GM18861 (cell line): ENCODE data around the gene TPPP.
A peak's percentile ranks its signal among the peaks of the same experiment; 100 is the strongest.

Source experiments
- ATAC-seq: cut with Tn5 transposase; IDR thresholded peaks from one replicate; pipeline ENCODE4 v1.9.1; 2021; ENCODE audit not compliant: unreplicated experiment

The TPPP gene

DNA sequence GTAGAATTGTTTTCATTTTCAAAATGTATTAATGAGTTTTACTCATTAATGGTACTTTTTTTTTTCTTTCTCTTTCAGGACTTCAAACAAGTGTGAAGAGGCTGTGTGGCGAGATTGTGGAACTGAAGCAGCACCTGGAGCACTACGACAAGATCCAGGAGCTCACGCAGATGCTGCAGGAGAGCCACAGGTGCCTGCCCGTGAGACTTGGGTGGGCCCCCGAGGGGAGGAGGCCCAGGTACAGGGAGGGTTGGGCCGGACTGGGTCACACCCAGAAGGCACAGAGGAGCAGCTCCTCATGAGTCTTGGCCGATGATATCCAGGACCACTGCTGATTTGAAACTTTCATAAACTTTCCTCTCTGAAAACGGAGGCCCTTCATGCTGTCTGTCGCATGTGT lies 45.4 kb downstream of the TPPP start:
- ATAC-seq = no peak

DNA sequence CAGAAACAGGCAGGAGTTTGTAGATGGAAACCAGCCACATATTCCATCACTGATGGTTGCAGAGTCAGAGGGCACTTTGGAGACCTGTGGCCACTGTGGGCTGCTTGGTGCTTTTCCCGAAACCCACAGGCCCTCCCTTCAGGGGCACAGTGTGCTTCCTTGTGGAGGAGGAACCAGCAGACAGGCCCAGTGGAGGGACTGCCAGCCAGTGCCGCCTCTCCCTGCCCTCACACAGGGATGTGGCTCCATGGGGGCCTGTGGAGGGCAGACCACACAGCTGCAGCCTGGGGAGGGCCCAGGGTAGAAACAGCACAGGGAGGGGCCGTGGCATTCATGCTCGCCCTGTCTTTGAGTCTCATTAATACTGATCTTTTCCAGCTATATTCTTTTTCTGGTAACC lies 45.8 kb downstream of the TPPP start:
- no peak for ATAC-seq

DNA sequence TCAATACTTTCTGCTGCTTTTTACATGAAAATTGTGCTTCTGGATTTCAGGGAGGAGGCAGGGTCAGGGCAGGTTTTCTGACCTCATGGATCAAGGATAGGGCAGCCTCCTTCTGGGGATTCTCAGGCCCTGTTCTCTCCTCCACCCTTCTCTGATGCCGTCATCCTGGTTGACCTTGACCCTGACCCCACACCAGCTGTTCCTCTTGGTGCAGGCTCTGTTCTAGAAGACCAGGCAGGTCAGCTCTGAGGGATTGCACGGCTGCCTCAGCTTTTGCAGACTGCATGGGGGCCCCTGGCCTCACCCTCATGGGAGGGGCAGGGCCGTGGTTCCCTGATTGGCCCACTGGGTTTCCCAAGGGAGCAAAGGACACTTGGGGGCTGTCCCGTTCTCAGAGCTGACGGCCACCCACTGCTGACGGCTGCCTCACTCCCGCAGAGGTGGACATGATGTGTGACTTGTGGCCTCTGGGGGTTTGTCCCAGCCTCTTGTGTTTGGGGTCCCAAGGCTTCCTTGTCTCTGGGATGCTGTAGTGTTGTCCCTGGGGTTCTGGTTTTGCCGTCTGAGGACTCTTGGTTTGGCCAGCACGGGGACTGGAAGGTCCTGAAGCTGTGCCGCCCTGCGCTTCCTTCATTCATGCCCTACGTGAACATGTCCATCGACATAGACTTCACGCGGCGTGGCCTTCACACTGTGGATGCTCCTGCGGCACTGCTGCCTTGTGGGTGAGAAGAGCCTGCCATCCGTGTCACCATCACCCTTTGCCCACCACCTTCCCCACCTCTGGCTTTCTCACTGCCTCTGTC lies 46.6 kb downstream of the TPPP start:
- no peak for ATAC-seq

DNA sequence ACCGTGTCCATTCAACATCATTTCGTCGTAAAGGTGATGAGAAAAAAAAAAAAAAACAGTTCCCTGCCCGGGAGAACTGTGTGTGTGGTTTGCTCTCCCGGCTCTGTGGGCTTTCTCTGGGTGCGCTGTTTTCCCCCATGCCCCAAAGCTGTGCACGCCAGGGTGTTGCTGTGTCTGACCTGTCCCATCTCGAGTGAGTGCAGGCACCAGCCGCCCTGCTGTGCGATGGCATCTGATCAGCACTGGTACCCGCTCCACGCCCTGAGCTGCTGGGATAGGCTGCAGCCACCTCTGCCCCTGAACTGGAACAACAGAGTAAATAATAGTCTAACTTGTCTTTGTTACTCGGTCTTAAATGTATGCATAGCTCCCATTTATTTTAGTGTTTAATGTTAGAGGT lies 47.7 kb downstream of the TPPP start:
- no peak for ATAC-seq

DNA sequence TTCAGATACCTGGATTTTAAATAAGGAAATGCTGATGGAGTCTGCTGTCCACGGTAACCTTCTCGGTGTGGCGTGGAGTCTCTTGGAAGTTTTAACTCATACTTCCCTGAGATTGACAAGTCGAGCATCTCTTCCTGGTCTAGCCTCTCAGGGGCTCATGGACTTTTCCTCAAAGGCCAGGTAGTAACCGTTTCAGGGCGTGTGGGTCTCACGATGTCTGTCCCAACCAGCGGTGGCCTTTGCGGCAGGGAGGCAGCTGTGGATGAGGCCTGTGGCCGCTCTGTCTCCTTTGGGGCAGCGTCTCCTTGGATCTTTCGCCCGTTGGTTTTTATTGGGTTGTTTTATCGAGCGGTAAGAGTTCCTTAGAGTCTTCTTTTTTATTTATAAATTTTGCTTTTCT lies 48.2 kb downstream of the TPPP start:
- no peak for ATAC-seq

DNA sequence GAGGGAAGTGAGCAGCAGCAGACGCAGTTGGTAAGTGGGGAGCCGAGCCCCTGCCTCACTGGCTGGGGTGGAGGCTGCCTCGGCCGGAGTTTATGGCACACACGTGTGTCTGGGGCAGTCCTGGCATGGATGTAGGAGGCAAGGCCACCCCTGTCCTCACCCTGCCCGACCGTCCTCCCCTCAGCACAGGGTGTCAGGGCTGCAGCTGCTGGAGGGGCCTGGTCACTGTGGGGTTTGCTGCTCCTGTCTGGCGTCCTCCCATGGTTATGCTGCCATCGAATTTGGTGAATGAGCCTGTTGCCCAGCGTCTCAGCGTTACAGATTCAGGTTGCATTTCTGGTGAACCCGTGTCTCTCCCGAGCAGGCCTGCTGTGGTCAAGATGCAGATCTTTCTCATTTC lies 48.6 kb downstream of the TPPP start:
- no peak for ATAC-seq

DNA sequence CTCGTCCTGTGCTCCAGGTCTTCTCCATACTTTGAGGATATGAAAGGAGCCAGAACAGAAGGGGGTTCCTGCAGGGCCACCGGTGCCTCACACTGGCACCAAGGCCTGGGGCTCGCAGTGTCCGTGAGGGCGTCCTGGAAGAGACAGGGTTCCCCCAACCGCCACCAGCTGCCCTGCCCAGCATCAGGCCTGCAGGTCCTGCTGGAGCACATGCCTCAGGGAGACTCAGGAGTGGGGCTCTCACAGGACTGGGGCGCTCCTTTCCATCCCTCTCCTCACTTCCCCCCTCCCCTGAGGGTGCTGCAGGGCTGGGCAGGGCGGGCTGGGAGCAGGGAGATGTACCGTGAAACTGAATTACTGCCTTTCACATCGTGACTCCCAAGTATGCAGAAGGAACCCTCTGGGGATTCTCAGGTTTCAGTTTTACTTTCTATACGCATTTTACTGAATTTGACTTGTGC lies 49.3 kb downstream of the TPPP start:
- ATAC-seq = peak; percentile 75

DNA sequence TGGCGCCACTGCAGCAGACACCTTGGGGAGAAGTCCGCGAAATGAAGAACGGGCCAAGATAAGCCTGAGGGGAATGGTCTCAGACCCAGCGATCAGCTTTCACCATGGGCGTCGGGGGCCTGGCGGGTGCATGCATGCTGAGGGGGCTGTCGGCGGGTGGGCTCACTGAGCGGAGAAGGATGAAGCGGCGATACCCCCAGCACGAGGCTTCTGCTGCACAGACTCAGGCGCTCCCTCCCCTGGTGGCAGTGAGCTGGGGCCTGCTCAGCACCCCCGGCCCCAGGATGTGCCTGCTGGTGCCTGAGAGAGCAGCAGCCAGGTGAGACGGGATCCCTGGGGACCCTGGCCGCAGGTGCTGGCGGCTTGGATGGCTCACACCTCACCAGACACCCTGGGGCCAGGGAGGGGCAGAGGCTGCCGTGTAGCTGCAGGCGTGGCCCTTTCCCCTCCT lies 49.8 kb downstream of the TPPP start:
- peak; percentile 48 for ATAC-seq

DNA sequence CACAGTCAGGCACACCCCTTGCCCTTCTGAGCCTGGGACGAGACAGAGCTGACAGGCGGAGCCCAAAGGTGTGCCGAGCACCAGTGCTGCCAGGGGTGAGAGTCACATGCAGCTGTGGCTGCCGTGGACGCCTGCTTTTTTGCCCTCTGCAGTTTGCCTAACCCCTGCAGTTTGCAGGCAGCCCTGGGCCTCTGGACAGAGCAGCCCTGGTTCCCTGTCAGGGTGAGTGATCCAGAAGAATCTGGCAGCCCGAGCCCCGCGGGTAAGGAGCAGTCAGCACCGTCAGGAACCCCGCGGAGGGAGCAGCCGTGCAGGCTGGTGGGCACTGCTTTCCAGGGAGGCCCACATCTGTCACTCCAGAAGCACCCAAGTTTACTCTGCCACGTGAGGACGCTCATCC lies 50.7 kb downstream of the TPPP start:
- ATAC-seq = no peak

DNA sequence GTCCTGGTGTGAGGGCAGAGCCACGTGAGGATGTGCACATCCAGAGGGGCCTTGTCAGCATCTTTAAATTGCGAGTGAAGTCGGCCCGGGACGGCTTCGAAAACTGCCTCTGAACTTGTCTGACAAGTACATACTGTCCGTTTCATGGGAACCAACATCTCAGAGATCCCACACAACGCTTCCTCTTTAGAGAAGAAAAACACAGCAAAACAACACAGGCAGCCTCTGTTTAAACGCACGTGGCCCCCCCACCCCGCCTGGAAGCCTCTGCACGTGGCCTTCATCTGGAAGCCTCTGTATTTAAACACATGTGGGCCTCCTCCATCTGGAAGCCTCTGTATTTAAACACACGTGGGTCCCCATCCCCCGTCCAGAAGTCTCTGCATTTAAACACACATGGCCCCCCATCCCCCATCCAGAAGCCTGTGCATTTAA lies 51.8 kb downstream of the TPPP start:
- no peak for ATAC-seq

DNA sequence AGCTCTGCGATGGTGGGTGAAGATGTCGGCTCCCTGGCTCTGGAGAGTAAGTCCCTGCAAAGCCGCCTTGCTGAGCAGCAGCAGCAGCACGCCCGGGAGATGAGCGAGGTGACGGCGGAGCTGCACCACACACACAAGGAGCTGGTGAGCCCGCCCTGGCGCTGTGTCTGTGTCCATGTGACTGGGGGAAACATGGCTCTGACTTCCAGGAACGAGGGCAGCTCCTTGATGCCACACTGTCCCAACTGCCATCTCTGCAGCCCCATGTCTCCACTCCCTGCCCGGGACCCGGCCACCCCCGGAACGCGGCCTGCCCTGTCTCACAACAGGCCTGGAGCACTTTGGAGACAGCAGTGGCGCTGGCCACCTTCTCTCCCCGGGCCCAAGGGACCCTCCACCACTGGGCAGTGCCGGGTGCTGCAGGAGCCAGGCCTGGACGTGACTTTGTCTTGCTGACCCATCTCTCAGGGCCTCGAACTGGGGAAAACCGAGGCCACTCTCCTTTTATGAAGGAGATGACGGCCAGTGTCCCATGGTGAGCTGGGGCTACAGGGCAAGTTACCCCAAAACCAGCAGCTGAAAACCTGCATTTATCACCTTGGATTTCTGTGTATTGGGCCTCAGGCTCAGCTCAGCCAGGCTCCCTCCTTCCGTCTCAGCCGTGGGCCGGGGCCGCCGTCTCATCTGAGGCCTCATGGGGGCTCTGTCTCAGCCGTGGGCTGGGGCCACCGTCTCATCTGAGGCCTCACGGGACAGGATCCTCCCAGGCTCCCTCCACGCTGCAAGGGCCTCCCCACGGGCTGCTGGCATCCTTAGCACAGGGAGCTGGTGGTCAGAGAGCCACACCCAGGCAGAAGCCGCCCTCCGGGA lies 52.5 kb downstream of the TPPP start:
- no peak for ATAC-seq

DNA sequence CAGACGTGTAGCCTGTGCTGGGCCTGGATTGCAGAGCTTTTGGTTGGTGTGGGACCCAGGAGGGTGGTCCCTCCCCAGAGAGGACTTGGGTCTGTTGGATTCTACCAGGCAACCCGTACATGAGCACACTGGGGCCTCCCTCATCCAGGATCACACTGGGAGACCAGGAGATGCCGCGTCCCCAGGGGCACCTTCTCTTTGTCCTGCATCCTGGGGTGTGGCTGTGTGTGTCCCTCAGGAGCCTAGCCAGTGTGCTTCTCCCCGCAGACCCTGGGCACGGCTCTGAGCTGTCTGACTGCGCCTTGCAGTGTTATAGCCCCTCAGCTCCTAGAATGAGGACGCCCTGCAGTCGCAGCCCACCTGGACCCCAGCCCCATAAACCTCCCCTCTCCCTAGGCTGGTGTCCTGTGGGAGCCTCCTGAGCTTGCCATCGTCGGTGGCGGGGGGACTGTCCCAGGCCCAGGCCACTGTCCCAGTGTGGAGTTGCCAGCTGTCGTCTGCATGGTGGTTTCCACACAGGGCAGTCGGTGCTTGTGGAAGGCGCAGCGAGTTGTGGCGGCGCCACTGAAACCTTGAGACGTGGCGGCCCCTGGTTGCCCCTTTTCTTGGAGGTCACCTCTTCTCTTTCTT lies 53.5 kb downstream of the TPPP start:
- ATAC-seq = no peak

DNA sequence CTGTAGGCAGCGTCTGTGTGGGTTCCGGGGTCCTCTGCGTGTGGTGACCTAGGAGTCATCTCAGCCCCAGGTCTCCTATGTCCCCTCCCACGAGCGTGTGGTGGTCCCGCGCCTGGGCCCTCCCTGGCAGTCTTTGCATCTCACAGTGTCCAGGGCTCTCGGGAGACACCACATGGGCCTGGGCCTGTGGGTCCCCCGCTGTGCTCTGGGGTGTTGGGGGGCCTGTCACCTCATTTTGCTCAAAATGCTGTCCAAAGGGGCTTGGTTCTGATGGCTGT lies 54.0 kb downstream of the TPPP start:
- ATAC-seq = no peak

DNA sequence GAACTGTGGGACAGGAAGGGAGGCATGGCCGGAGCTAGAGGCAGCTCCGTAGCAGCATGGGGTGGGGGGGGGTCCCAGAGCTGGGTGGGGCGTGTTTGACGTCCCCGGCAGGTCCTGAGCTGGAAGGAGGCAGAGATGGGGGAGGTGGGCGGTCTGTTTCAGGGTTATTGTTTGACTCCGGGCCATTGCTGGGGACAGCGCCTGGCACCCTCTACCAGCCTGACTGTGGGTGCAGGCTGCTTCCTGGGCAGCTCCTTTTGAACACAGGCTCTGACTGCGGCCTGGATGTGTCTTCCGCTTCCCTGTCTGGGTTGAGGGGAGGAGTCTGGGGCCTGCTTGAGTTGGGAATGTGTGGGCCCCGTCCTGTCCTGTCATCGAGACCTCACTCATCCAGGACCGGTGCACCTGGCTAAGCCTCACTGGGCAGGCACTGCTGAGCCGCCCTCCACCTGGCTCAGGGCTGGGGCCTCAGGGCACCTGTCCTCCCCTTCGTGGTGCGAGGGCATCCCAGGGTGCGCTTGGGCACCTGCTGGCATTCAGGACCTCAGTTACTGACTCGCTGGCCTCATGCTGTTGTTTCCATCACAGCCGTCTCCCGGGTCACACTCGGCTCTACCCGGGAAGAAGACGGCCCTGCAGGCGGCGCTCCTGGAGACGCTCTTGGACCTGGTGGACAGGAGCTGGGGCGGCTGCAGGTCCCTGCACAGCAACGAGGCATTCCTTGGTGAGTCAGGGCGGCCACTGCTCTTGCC lies 54.5 kb downstream of the TPPP start:
- no peak for ATAC-seq

DNA sequence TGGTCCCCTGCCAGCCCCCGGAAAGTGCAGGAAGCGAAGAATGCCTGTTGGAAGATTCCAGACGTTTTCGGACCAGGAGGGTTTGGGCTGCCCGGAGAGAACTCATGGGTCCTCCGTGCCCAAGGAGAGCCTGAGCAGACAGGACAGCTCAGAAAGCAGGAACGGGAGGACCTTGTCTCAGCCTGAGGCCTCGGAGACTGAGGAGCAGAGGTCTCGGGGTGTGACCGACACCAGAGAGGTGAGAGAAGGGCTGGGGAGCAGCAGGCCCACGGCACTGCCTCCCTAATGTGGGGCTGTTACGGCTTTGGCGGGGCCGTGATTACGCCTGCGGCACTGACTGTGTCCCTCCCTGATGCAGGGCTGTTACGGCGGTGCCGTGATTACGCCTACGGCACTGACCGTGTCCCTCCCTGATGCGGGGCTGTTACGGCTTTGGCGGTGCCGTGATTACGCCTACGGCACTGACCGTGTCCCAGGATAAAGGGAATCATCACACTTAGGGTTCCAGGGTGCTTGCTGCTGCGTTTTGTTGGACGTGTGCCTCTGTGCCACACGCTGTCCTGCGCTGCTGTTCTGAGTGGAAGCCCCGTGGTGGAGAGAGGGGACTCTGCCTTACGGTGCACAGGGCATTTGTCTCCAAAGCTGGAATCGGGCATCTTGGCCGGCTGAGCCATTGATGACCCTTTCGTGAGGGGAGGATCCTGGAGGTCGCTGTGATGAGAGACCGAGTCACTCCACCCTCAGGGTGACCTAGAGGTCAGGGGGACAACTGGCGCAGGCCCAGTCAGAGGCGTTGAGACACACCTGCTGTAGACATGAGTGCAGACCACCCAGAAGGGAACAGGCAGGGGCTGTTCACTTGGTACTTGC lies 55.3 kb downstream of the TPPP start:
- no peak for ATAC-seq

DNA sequence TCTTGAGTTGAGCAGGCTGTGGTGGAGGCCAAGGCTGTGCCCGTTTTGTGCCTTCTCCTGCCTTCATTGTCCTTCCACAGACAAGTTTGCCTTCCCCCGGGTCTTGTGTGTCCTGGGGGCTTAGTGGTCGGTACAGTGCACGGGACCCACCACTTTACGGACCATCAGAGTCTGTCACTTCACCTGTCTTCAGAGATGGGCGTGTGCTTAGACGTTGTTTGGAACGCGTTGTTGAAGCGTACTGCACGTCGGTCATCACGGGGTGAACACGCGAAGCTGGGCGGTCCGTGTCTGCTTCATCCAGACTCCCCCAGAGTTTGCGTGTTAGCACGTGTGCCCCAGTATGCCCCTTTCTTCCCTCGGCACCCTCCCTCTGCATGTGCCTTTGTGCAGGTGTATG lies 56.2 kb downstream of the TPPP start:
- ATAC-seq = no peak

DNA sequence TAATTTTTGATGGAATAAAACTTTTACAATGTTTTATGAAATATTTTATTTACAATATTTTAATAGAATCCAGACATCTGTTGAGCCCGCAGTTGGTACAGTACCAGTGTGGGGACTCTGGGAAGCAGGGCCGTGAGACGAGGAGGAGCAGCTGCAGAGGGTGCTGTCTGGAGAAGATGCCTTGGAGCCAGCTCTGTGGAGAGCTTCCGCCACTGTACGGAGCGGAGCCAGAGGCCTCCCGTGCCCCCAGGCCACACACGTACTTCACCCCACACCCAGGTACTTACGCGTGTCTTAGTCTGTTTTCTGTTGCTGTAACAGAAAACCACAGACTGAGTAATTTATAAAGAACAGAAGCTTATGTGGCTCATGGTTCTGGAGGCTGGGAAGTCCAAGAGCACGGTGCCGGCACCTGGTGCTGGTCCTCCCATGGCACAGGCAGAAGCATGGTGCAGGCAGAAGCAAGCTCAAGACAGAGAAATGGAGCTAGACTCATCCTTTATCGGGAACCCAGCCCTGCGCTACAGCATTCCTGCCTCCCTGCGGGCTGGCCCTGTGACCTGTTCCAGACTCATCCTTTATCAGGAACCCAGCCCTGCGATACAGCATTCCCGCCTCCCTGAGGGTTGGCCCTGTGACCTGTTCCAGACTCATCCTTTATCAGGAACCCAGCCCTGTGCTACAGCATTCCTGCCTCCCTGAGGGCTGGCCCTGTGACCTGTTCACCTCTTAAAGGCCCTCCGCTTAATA lies 57.7 kb downstream of the TPPP start:
- no peak for ATAC-seq

DNA sequence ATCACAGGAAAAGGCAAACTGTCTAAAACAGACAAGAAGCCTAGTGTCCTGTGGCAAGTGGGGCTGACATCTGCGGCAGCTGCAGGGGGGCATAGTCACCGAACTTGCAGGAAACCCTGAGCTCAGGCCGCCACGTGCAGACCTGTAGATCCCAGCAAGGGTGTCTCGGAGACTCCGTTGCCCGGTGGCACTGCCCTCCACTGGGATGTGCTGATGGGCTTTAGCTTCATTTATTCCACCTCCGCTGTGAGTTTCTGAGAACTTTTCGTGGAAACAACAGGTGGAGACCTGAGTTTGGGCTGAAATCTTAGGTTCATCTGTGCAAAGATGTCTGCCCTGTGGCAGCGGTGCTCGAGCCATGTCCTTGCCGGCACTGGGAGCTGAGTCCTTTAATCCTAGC lies 59.0 kb downstream of the TPPP start:
- no peak for ATAC-seq

DNA sequence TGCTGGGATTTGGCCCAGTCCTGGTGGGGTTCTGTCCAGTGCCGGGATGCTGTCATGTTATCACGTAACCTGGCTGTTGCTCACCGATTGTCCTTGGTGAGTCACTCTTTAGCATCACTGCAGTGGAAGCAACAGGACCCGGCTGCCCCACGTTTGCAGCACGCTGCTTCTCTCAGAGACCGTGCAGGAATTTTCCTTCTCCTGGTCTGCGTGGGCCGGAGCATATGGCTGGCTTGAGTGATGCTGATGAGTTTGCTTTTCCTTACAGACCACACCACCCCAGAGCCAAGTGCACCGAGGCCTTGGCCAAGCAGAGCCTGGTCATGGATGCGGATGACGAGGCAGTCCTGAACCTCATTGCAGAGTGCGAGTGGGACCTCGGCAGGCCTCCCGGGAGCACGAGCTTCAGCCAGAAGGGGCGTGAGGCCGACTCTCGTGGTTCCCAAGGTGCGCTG lies 59.6 kb downstream of the TPPP start:
- no peak for ATAC-seq
